RWPE1 (cell line): Measurements from ENCODE around the gene CAPNS2.

ENCODE experiments used
- CTCF ChIA-PET: fragments of 350-600 bp; sonication (Branson Sonifier 250); formaldehyde crosslinking; extraction: SDS; loops from one replicate; lab custom pipeline; 2021; lab: Yijun Ruan, JAX
- POLR2A ChIA-PET: fragments of 400-600 bp; formaldehyde crosslinking; extraction: SDS; loops from one replicate; lab custom pipeline; 2020; ENCODE audit warnings: antibody characterized with exemption; ENCODE audit not compliant: low non-redundant PET; lab: Yijun Ruan, JAX
- DNase-seq: peaks from one replicate; pipeline ENCODE4 v3.0.0; 2012; ENCODE audit warnings: low spot score
- H3K27ac ChIP-seq: fragments of 450-650 bp; 2 replicates; pipeline ENCODE4 v1.5.1; 2017
- TF ChIP-seq, protein P1 (sequence below): fragments of 450-650 bp; conservative IDR thresholded peaks from 2 replicates; pipeline ENCODE4 v1.5.1; 2017; ENCODE audit warnings: low read depth, mild to moderate bottlenecking

The CAPNS2 gene

GRCh38 chr16:55566432-55567175, at the start of gene CAPNS2:
CAPNS2 (plus strand) TSS chr16:55566684; CDS start chr16:55566757, 73 bp downstream.
- CTCF ChIA-PET, result interaction anchor here (0.6 to 1.5 kb wide), 2 partner anchors 16 to 102 kb away, joined by 3 to 4 read pairs; no protein-coding TSS in a partner anchor
- H3K27ac ChIP-seq, result peak within 1 kb of the TSS; percentile 82
- TF ChIP-seq, protein P1, sequence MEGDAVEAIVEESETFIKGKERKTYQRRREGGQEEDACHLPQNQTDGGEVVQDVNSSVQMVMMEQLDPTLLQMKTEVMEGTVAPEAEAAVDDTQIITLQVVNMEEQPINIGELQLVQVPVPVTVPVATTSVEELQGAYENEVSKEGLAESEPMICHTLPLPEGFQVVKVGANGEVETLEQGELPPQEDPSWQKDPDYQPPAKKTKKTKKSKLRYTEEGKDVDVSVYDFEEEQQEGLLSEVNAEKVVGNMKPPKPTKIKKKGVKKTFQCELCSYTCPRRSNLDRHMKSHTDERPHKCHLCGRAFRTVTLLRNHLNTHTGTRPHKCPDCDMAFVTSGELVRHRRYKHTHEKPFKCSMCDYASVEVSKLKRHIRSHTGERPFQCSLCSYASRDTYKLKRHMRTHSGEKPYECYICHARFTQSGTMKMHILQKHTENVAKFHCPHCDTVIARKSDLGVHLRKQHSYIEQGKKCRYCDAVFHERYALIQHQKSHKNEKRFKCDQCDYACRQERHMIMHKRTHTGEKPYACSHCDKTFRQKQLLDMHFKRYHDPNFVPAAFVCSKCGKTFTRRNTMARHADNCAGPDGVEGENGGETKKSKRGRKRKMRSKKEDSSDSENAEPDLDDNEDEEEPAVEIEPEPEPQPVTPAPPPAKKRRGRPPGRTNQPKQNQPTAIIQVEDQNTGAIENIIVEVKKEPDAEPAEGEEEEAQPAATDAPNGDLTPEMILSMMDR, result no peak
- DNase-seq, result no peak
- POLR2A ChIA-PET, result no interaction called here

- POLR2A ChIA-PET, result no interaction called here
- TF ChIP-seq, protein P1, result no peak
These were observed 44.7 kb upstream of the CAPNS2 start for GRCh38 chr16:55521792-55522191.

GRCh38 chr16:55526441-55526840, 40.0 kb upstream of the CAPNS2 start:
- TF ChIP-seq, protein P1, result no peak
- no peak for DNase-seq
- ChIA-PET CTCF (no interaction called here), POLR2A (no interaction called here)
- H3K27ac ChIP-seq, result no peak overlapping the region

More at GRCh38 chr16:55521792-55522191, 44.7 kb upstream of the CAPNS2 start:
- no peak overlapping the region for H3K27ac ChIP-seq
- CTCF ChIA-PET, result no interaction called here
- no peak for DNase-seq

DNA sequence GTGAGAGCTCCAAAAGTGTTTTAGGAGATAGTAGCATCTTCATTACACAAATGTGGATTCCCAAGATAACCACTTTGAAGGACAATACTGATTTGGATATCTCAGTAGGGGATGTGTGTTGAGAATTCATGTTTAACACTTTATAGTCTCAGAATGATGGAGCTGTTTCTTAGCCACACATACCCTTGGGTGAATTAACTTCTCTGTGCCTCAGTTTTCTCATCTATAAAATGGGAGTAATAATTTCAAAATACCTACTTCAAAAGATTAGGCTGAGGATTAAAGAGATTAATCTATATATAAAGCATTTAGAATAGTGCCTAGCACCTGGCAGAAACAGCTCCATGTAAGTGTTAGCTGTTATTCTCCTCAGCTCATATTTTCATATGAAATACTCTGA, 38.6 kb upstream of the CAPNS2 start:
- CTCF ChIA-PET, result interaction anchor here (1.4 kb wide), 1 partner anchor 63 kb away, joined by 5 read pairs; no protein-coding TSS in a partner anchor
- DNase-seq, result no peak
- TF ChIP-seq, protein P1, result no peak
- H3K27ac ChIP-seq, result no peak overlapping the region
- POLR2A ChIA-PET, result no interaction called here

- POLR2A ChIA-PET, result no interaction called here
- CTCF ChIA-PET, result no interaction called here
- no peak for DNase-seq
- no peak overlapping the region for H3K27ac ChIP-seq
- TF ChIP-seq, protein P1, result no peak
These were observed 37.5 kb upstream of the CAPNS2 start for GRCh38 chr16:55529018-55529417.

DNA sequence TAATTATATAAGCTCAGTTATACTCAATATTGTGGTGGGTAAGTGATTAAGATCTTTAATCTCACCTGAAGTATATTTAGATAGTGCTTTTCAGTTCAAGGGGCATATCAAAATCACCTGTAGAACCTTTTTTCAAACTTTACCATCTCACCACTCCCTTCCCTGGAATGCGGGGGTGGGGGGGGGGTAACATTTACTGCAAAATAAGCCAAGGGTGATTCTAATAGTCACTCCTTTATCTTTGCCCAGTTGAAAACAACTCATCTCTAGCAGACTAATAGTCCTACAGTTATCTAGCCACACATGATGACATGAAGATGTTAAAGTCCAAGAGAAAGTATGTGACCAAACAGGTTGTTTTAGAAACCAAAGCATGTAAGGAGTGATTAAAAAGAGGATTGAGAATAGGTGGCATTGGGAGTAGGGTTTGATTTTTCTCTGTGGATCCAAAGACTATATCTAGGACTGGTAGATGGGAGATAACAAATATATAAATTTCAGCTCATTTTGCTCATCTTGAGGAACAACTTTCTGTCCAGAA, 36.1 kb upstream of the CAPNS2 start:
- TF ChIP-seq, protein P1, result no peak
- POLR2A ChIA-PET, result no interaction called here
- no peak for DNase-seq
- CTCF ChIA-PET, result interaction anchor here (0.6 kb wide), 1 partner anchor 94 kb away, joined by 3 read pairs; no protein-coding TSS in a partner anchor
- H3K27ac ChIP-seq, result no peak overlapping the region
